CD4-positive, alpha-beta T cell treated with Interferon alpha-2 for 1 hour (primary cell): ENCODE results near the gene FBLL1.
A peak's percentile ranks its signal among the peaks of the same experiment; 100 is the strongest.
"Not testable (repeated sequence)": the region's sequence is repeated elsewhere in the genome, so short reads cannot be mapped to it uniquely, and the experiment has no call there.

ENCODE experiments used
- DNase-seq, 2 donors: peaks; one replicate each; pipeline ENCODE4 v3.0.0-alpha.2; 2020 to 2022

Gene FBLL1

GRCh38 chr5:168553377-168554130, 24.4 kb downstream of the FBLL1 start:
- DNase-seq, result no peak

- DNase-seq, result no peak
These were observed 28.3 kb downstream of the FBLL1 start for GRCh38 chr5:168557389-168557788.

GRCh38 chr5:168562279-168562678, 33.2 kb downstream of the FBLL1 start:
- DNase-seq, result no peak

GRCh38 chr5:168563959-168564358, 34.9 kb downstream of the FBLL1 start:
- DNase-seq, result no peak

- DNase-seq, result no peak
These were observed 39.6 kb downstream of the FBLL1 start for GRCh38 chr5:168568738-168569137.

GRCh38 chr5:168570490-168571328, 41.6 kb downstream of the FBLL1 start:
- no peak for DNase-seq

GRCh38 chr5:168573663-168574062, 44.6 kb downstream of the FBLL1 start:
- DNase-seq, result not testable (repeated sequence)

GRCh38 chr5:168574156-168574555, 45.1 kb downstream of the FBLL1 start:
- DNase-seq, result not testable (repeated sequence)

GRCh38 chr5:168575391-168576372, 46.6 kb downstream of the FBLL1 start:
- DNase-seq, result no peak

- no peak for DNase-seq
These were observed 48.9 kb downstream of the FBLL1 start for GRCh38 chr5:168578006-168578405.

- DNase-seq, result no peak
These were observed 49.7 kb downstream of the FBLL1 start, which contains the start of gene PANK3 for GRCh38 chr5:168578538-168579487. Gene PANK3 (minus strand): TSS chr5:168579368. CDS start chr5:168579283, 85 bp downstream.

- peak; percentile 98 for DNase-seq
These were observed 50.6 kb downstream of the FBLL1 start for GRCh38 chr5:168579488-168580226.

- DNase-seq, result no peak
These were observed 51.1 kb downstream of the FBLL1 start for GRCh38 chr5:168580227-168580508.
